ENCODE measurements around the gene ATRNL1.

DNA sequence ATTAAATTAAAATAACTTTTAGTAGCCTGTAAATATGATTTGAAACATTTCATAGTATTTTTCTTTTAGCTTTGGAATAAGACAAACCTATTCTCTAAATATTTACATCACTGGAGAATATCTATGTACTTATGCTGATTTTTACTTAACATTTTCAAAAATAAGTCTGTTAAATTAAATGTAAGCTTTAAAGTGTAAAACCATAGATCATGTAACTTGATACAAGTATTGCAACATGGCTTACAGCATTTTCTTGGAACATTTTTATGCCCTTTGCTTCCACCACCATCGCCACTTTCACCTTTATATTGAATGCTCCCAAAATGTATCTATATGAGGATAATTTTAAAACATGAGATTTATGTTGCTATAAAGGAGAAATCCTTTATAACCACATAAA is 752.8 kb downstream of the ATRNL1 start:
- TF ChIP-seq, protein P1, sequence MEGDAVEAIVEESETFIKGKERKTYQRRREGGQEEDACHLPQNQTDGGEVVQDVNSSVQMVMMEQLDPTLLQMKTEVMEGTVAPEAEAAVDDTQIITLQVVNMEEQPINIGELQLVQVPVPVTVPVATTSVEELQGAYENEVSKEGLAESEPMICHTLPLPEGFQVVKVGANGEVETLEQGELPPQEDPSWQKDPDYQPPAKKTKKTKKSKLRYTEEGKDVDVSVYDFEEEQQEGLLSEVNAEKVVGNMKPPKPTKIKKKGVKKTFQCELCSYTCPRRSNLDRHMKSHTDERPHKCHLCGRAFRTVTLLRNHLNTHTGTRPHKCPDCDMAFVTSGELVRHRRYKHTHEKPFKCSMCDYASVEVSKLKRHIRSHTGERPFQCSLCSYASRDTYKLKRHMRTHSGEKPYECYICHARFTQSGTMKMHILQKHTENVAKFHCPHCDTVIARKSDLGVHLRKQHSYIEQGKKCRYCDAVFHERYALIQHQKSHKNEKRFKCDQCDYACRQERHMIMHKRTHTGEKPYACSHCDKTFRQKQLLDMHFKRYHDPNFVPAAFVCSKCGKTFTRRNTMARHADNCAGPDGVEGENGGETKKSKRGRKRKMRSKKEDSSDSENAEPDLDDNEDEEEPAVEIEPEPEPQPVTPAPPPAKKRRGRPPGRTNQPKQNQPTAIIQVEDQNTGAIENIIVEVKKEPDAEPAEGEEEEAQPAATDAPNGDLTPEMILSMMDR (conservative IDR thresholded peaks at IDR 0.05; ENCODE audit: low read depth, low read length) = no peak
- no peak for TF ChIP-seq EZH2 (IDR thresholded peaks at IDR 0.05; ENCODE audit: low read length, unreplicated experiment)
